Keratinocyte (primary cell): ENCODE results near the gene C2orf80.

Experiments used
- CTCF ChIP-seq, 3 experiments: IDR thresholded peaks in 1 of 3; conservative IDR thresholded peaks in 1 of 3; optimal IDR thresholded peaks in 1 of 3; 2 replicates in 2 of 3; 3 replicates in 1 of 3; pipeline versions ENCODE3 to v1.5.1; 2011; ENCODE audit warnings: low read length in 3 of 3, mild to moderate bottlenecking in 3 of 3, moderate library complexity in 2 of 3, control low read depth in 1 of 3, inconsistent platforms in 1 of 3; ENCODE audit not compliant: insufficient read depth in 2 of 3; ENCODE audit errors: extremely low read depth in 1 of 3
- EZH2 ChIP-seq: IDR thresholded peaks from one replicate; pipeline ENCODE4 v1.6.1; 2012; ENCODE audit warnings: inconsistent platforms, mild to moderate bottlenecking, low read length, moderate library complexity

DNA sequence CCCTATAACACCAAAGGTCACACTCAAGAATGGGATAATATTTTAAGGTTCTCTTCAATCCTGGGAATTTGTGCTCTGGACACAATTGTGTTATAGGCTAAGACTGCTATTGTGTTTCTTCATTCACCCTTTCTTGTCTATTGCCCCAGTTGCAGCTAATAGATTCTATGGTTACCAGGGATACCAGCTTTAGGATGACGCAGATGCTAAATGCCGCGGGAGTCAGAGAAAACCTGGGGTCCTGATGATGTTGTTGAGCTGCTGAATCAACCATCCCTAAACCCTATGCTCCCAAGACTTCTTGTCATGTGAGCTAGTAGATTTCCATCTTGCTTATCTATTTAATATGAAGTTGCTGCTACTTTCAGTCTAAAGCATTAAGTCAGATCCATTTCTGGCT lies 70.9 kb downstream of the C2orf80 start:
- TF ChIP-seq CTCF (optimal IDR thresholded peaks at IDR 0.05 in 1 of 3, IDR thresholded peaks at IDR 0.05 in 1 of 3, conservative IDR thresholded peaks at IDR 0.05 in 1 of 3; ENCODE audit: extremely low read depth in 1 of 3, insufficient read depth in 2 of 3, low read length in 3 of 3) (no peak), EZH2 (no peak)
